ENCODE data around the gene SCNN1A. TPM values are rescaled to one million over a fixed set of nuclear protein-coding genes. Genes with fewer than 3 reads are reported as not detected.

Gene SCNN1A
- total and polyA plus RNA-seq, 2 donors (not counting 1 experiment from before 2014, with no cell fraction given) = 0.20 TPM; not detected in 1

DNA sequence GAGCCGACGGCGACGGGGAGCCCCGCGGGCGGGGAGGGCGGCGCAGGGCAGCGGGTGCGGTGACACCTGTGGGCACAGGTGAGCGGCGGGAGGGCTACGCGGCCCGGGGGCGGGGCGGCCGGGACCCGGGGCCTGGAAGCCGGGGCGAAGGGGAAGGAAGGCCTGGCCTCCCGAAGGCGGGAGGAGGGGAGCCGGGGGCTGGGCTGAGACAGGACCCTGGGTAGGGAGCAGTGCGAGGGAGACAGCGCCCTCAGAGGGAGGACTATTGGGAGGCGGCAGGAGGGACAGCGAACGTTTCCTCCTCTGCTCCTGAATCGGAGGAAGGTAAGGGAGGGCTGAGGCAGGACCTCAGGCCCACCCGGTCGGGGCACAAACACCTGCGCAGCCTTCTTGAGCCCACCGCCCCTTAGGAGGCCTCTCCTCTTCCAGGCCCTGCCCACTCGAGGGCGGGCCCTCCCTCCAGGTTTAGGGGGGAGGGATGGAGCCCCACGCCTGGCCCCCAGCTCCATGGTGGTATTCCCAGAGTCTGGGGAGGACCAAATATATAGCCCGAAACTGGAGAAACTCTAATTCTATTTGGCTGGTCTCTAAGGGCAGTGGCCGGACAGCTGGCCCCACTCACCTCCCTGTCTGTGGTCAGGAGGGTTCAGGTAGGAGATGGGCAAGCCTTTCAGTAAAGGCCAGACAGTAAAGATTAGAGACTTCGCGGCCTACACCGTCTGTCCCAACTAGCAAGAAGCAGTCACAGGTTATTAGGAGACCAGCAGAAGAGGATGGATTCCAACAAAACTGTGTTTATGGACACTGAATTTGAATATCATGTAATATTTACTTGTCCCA, 64.4 kb downstream of the SCNN1A start:
- no peak overlapping the region for H3K27ac Mint-ChIP-seq
- CTCF ChIA-PET = no interaction called here
- Histone ChIP-seq H3K36me3 (replicated peaks in 1 of 2; ENCODE audit: control extremely low read depth in 1 of 2, control insufficient read depth in 1 of 2, extremely low read depth in 1 of 2, insufficient read depth in 2 of 2, low read length in 1 of 2) (no peaks in the 10 kb centered on the region), H2AFZ (ENCODE audit: insufficient read depth, low read depth, low read length, poor library complexity, severe bottlenecking) (no peak overlapping the region), H3K4me1 (ENCODE audit: control insufficient read depth in 2 of 2, insufficient read depth in 2 of 2, low read length in 2 of 2) (peaks cover 10 to 13% of the 10 kb centered on the region in 2 donors), H3K9ac (ENCODE audit: low read length) (peak overlapping the region; percentile 32), H3K79me2 (ENCODE audit: control insufficient read depth, insufficient read depth, low read length) (no peaks in the 10 kb centered on the region), H4K20me1 (ENCODE audit: control insufficient read depth, insufficient read depth, low read length, poor library complexity, severe bottlenecking) (no peaks in the 10 kb centered on the region), H3K4me2 (replicated peaks; ENCODE audit: low read depth, low read length, poor library complexity, severe bottlenecking) (peak overlapping the region; percentile 77), H3K9me3 (ENCODE audit: control extremely low read depth in 1 of 3, control insufficient read depth in 2 of 3, insufficient read depth in 1 of 3, low read length in 2 of 3) (peaks cover 0 to 6% (median 0%) of the 10 kb centered on the region in 3 donors), H3K27me3 (replicated peaks in 1 of 4; ENCODE audit: control extremely low read depth in 1 of 4, control insufficient read depth in 3 of 4, insufficient read depth in 4 of 4, low read length in 3 of 4) (peaks cover 0 to 70% (median 18%) of the 10 kb centered on the region in 4 experiments), H3K27ac (ENCODE audit: low read length in 2 of 2) (no peak overlapping the region), H3K4me3 (ENCODE audit: control extremely low read depth in 1 of 5, extremely low read depth in 1 of 5, insufficient read depth in 1 of 5, low read depth in 2 of 5, low read length in 4 of 5) (no peak overlapping the region)
- POLR2A ChIA-PET = no interaction called here
- 18% methylated on average over 38 of the region's 43 CpGs for WGBS (ENCODE audit: insufficient coverage)
- H3K4me1 Mint-ChIP-seq = no peaks in the 10 kb centered on the region
- H3K9me3 Mint-ChIP-seq (ENCODE audit: insufficient read depth) = no peaks in the 10 kb centered on the region
- no peak for ATAC-seq (ENCODE audit: low read depth)
- intact Hi-C loops (cut with micrococcal nuclease) = no loop called here
- TF ChIP-seq, protein P1, sequence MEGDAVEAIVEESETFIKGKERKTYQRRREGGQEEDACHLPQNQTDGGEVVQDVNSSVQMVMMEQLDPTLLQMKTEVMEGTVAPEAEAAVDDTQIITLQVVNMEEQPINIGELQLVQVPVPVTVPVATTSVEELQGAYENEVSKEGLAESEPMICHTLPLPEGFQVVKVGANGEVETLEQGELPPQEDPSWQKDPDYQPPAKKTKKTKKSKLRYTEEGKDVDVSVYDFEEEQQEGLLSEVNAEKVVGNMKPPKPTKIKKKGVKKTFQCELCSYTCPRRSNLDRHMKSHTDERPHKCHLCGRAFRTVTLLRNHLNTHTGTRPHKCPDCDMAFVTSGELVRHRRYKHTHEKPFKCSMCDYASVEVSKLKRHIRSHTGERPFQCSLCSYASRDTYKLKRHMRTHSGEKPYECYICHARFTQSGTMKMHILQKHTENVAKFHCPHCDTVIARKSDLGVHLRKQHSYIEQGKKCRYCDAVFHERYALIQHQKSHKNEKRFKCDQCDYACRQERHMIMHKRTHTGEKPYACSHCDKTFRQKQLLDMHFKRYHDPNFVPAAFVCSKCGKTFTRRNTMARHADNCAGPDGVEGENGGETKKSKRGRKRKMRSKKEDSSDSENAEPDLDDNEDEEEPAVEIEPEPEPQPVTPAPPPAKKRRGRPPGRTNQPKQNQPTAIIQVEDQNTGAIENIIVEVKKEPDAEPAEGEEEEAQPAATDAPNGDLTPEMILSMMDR (IDR thresholded peaks at IDR 0.05) = no peak
- no peak for TF ChIP-seq EZH2 (IDR thresholded peaks at IDR 0.05; ENCODE audit: borderline replicate concordance, insufficient read depth, low read depth, low read length, poor library complexity, severe bottlenecking)
- H3K27me3 Mint-ChIP-seq = peaks cover 58% of the 10 kb centered on the region
- no peak for DNase-seq
- H3K4me3 Mint-ChIP-seq = peak overlapping the region; percentile 13

DNA sequence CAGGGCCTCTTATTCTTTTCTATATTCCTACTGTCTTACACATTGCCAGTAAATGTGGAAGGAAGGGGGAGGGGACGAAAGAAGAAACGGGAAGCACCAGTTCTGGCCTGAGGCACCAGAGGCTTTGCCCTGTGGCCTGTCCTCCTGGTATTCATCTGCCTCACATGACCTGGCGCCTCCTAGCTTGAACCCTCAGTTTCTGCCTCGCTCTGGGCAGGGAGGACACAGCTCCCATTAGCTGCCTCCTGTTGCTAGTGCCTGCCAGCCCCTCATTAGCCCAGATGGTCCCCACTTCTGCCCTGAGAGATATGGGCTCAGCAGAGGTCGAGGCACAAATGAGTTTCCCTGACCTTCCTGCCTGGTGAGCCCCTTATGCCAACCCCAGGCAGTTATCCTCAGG, 67.8 kb downstream of the SCNN1A start:
- Histone ChIP-seq H3K79me2 (ENCODE audit: control insufficient read depth, insufficient read depth, low read length) (no peaks in the 10 kb centered on the region), H3K9me3 (ENCODE audit: control extremely low read depth in 1 of 3, control insufficient read depth in 2 of 3, insufficient read depth in 1 of 3, low read length in 2 of 3) (peaks cover 0 to 6% (median 0%) of the 10 kb centered on the region in 3 donors), H3K4me2 (replicated peaks; ENCODE audit: low read depth, low read length, poor library complexity, severe bottlenecking) (no peak overlapping the region), H2AFZ (ENCODE audit: insufficient read depth, low read depth, low read length, poor library complexity, severe bottlenecking) (no peak overlapping the region), H3K27me3 (replicated peaks in 1 of 4; ENCODE audit: control extremely low read depth in 1 of 4, control insufficient read depth in 3 of 4, insufficient read depth in 4 of 4, low read length in 3 of 4) (peaks cover 0 to 84% (median 19%) of the 10 kb centered on the region in 4 experiments), H3K4me3 (ENCODE audit: control extremely low read depth in 1 of 5, extremely low read depth in 1 of 5, insufficient read depth in 1 of 5, low read depth in 2 of 5, low read length in 4 of 5) (no peak overlapping the region), H4K20me1 (ENCODE audit: control insufficient read depth, insufficient read depth, low read length, poor library complexity, severe bottlenecking) (no peaks in the 10 kb centered on the region), H3K36me3 (replicated peaks in 1 of 2; ENCODE audit: control extremely low read depth in 1 of 2, control insufficient read depth in 1 of 2, extremely low read depth in 1 of 2, insufficient read depth in 2 of 2, low read length in 1 of 2) (no peaks in the 10 kb centered on the region), H3K27ac (ENCODE audit: low read length in 2 of 2) (no peak overlapping the region), H3K4me1 (ENCODE audit: control insufficient read depth in 2 of 2, insufficient read depth in 2 of 2, low read length in 2 of 2) (peaks cover 10 to 13% of the 10 kb centered on the region in 2 donors), H3K9ac (ENCODE audit: low read length) (no peak overlapping the region)
- Mint-ChIP-seq H3K27me3 (peaks cover 57% of the 10 kb centered on the region), H3K4me3 (no peak overlapping the region), H3K27ac (no peak overlapping the region), H3K9me3 (ENCODE audit: insufficient read depth) (no peaks in the 10 kb centered on the region), H3K4me1 (no peaks in the 10 kb centered on the region)
- 32% methylated on average over 5 of the region's 5 CpGs for WGBS (ENCODE audit: insufficient coverage)
- no peak for ATAC-seq (ENCODE audit: low read depth)
- no peak for TF ChIP-seq EZH2 (IDR thresholded peaks at IDR 0.05; ENCODE audit: borderline replicate concordance, insufficient read depth, low read depth, low read length, poor library complexity, severe bottlenecking)
- TF ChIP-seq, protein P1 (IDR thresholded peaks at IDR 0.05) = no peak
- ChIA-PET POLR2A (interaction anchor here (0.5 kb wide), 1 partner anchor 13 kb away, joined by 4 read pairs; no protein-coding TSS in a partner anchor), CTCF (interaction anchor here (2.0 kb wide), 1 partner anchor 22 kb away, joined by 6 read pairs; no protein-coding TSS in a partner anchor)
- intact Hi-C loops (cut with micrococcal nuclease) = no loop called here
- DNase-seq = no peak

All from B cell (primary cell).